Measurements from ENCODE around the gene PHC1. TPM values are rescaled to one million over a fixed set of nuclear protein-coding genes. Genes with fewer than 3 reads are reported as not detected.

The PHC1 gene
- total and polyA plus RNA-seq, 2 donors (not counting 1 experiment from before 2014, with no cell fraction given), result 64.2 to 86.9 TPM

- intact Hi-C loops (cut with micrococcal nuclease), result loop anchor here (1.0 to 10.0 kb wide), 4 partner anchors 25 to 218 kb away; partner anchors contain the start of genes M6PR and RIMKLB
- WGBS (ENCODE audit: insufficient coverage), result 7% methylated on average over 30 of the region's 35 CpGs
- ChIA-PET POLR2A (interaction anchor here (2.3 kb wide), 1 partner anchor 35 kb away, joined by 7 read pairs; the partner anchor contains the start of gene M6PR), CTCF (interaction anchor here (0.9 to 2.2 kb wide), 4 partner anchors 25 to 123 kb away, joined by 3 to 8 read pairs (median 5); no protein-coding TSS in a partner anchor)
- peak; percentile 80 for ATAC-seq (ENCODE audit: low read depth)
- TF ChIP-seq CTCF (IDR thresholded peaks at IDR 0.05) (no peak), EZH2 (IDR thresholded peaks at IDR 0.05; ENCODE audit: borderline replicate concordance, insufficient read depth, low read depth, low read length, poor library complexity, severe bottlenecking) (no peak)
- Mint-ChIP-seq H3K27ac (no peak overlapping the region), H3K4me3 (no peak overlapping the region), H3K27me3 (no peaks in the 10 kb centered on the region), H3K9me3 (ENCODE audit: insufficient read depth) (no peaks in the 10 kb centered on the region), H3K4me1 (peaks cover 26% of the 10 kb centered on the region)
- peak overlapping the region; percentile 67 for H3K9ac ChIP-seq (ENCODE audit: low read length)
- H3K27ac ChIP-seq (ENCODE audit: low read length in 2 of 2), result peak overlapping the region; percentile 31 to 47
- H3K36me3 ChIP-seq (replicated peaks in 1 of 2; ENCODE audit: control extremely low read depth in 1 of 2, control insufficient read depth in 1 of 2, extremely low read depth in 1 of 2, insufficient read depth in 2 of 2, low read length in 1 of 2), result peaks cover 1 to 13% of the 10 kb centered on the region in 2 experiments
- peaks cover 22% of the 10 kb centered on the region for H3K79me2 ChIP-seq (ENCODE audit: control insufficient read depth, insufficient read depth, low read length)
- peaks cover 20 to 22% of the 10 kb centered on the region in 2 donors for H3K4me1 ChIP-seq (ENCODE audit: control insufficient read depth in 2 of 2, insufficient read depth in 2 of 2, low read length in 2 of 2)
- no peaks in the 10 kb centered on the region for H3K27me3 ChIP-seq (replicated peaks in 1 of 4; ENCODE audit: control extremely low read depth in 1 of 4, control insufficient read depth in 3 of 4, insufficient read depth in 4 of 4, low read length in 3 of 4)
- peak overlapping the region; percentile 74 for H3K4me2 ChIP-seq (replicated peaks; ENCODE audit: low read depth, low read length, poor library complexity, severe bottlenecking)
- no peaks in the 10 kb centered on the region for H4K20me1 ChIP-seq (ENCODE audit: control insufficient read depth, insufficient read depth, low read length, poor library complexity, severe bottlenecking)
- peak; percentile 79 for DNase-seq
- H2AFZ ChIP-seq (ENCODE audit: insufficient read depth, low read depth, low read length, poor library complexity, severe bottlenecking), result peak overlapping the region; percentile 82
- H3K4me3 ChIP-seq (ENCODE audit: control extremely low read depth in 1 of 5, extremely low read depth in 1 of 5, insufficient read depth in 1 of 5, low read depth in 2 of 5, low read length in 4 of 5), result peak overlapping the region; percentile 64 to 87 (median 75)
- H3K9me3 ChIP-seq (ENCODE audit: control extremely low read depth in 1 of 3, control insufficient read depth in 2 of 3, insufficient read depth in 1 of 3, low read length in 2 of 3), result no peaks in the 10 kb centered on the region
Observed at GRCh38 chr12:8914716-8915526, 612 bp downstream of the PHC1 start.

- H3K4me1 Mint-ChIP-seq, result peaks cover 22% of the 10 kb centered on the region
- Histone ChIP-seq H3K4me3 (ENCODE audit: control extremely low read depth in 1 of 5, extremely low read depth in 1 of 5, insufficient read depth in 1 of 5, low read depth in 2 of 5, low read length in 4 of 5) (no peak overlapping the region), H3K79me2 (ENCODE audit: control insufficient read depth, insufficient read depth, low read length) (peaks cover 22% of the 10 kb centered on the region), H3K9ac (ENCODE audit: low read length) (no peak overlapping the region), H3K36me3 (replicated peaks in 1 of 2; ENCODE audit: control extremely low read depth in 1 of 2, control insufficient read depth in 1 of 2, extremely low read depth in 1 of 2, insufficient read depth in 2 of 2, low read length in 1 of 2) (peaks cover 1 to 22% of the 10 kb centered on the region in 2 experiments), H3K9me3 (ENCODE audit: control extremely low read depth in 1 of 3, control insufficient read depth in 2 of 3, insufficient read depth in 1 of 3, low read length in 2 of 3) (no peaks in the 10 kb centered on the region), H3K4me2 (replicated peaks; ENCODE audit: low read depth, low read length, poor library complexity, severe bottlenecking) (no peak overlapping the region), H3K4me1 (ENCODE audit: control insufficient read depth in 2 of 2, insufficient read depth in 2 of 2, low read length in 2 of 2) (peaks cover 20 to 22% of the 10 kb centered on the region in 2 donors), H3K27me3 (replicated peaks in 1 of 4; ENCODE audit: control extremely low read depth in 1 of 4, control insufficient read depth in 3 of 4, insufficient read depth in 4 of 4, low read length in 3 of 4) (no peaks in the 10 kb centered on the region), H2AFZ (ENCODE audit: insufficient read depth, low read depth, low read length, poor library complexity, severe bottlenecking) (no peak overlapping the region), H4K20me1 (ENCODE audit: control insufficient read depth, insufficient read depth, low read length, poor library complexity, severe bottlenecking) (no peaks in the 10 kb centered on the region), H3K27ac (ENCODE audit: low read length in 2 of 2) (no peak overlapping the region)
- H3K27me3 Mint-ChIP-seq, result no peaks in the 10 kb centered on the region
- CTCF ChIA-PET, result interaction anchor here (0.8 to 1.8 kb wide), 3 partner anchors 27 to 133 kb away, joined by 3 to 4 read pairs (median 4); no protein-coding TSS in a partner anchor
- no peak overlapping the region for H3K4me3 Mint-ChIP-seq
- intact Hi-C loops (cut with micrococcal nuclease), result loop anchor here (10.0 kb wide), 1 partner anchor 119 kb away; no protein-coding TSS in a partner anchor
- DNase-seq (no peak), ATAC-seq (ENCODE audit: low read depth) (no peak)
- POLR2A ChIA-PET, result interaction anchor here (0.6 kb wide), 1 partner anchor 937 kb away, joined by 3 read pairs; no protein-coding TSS in a partner anchor
- H3K9me3 Mint-ChIP-seq (ENCODE audit: insufficient read depth), result no peaks in the 10 kb centered on the region
- no peak for TF ChIP-seq CTCF (IDR thresholded peaks at IDR 0.05)
- TF ChIP-seq EZH2 (IDR thresholded peaks at IDR 0.05; ENCODE audit: borderline replicate concordance, insufficient read depth, low read depth, low read length, poor library complexity, severe bottlenecking), result no peak
- H3K27ac Mint-ChIP-seq, result no peak overlapping the region
Observed at GRCh38 chr12:8916154-8916553, 1.8 kb downstream of the PHC1 start.

All from B cell (primary cell).